ENCODE results near the gene PCDHGA7.
"Not testable (repeated sequence)": the region's sequence is repeated elsewhere in the genome, so short reads cannot be mapped to it uniquely, and the experiment has no call there.

Gene PCDHGA7

DNA sequence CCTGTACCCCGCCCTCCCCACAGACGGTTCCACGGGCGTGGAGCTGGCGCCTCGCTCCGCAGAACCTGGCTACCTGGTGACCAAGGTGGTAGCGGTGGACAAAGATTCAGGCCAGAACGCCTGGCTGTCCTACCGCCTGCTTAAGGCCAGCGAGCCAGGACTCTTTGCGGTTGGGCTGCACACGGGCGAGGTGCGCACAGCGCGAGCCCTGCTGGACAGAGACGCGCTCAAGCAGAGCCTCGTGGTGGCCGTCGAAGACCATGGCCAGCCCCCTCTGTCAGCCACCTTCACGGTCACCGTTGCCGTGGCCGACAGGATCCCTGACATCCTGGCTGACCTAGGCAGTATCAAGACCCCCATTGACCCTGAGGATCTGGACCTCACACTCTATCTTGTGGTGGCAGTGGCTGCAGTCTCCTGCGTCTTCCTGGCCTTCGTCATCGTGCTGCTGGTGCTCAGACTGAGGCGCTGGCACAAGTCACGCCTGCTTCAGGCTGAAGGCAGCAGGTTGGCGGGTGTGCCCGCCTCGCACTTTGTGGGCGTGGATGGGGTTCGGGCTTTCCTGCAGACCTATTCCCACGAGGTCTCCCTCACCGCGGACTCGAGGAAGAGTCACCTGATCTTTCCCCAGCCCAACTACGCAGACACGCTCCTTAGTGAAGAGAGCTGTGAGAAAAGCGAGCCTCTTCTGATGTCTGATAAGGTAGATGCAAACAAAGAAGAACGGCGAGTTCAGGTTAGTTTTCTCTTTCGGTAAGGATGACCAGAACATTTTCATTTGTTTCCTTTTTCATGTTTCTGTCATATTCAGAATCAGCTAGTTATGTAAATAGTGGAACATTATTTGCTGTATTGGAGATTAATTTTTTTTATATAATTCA, 16.3 kb upstream of the PCDHGA7 start:
- no peak for DNase-seq

DNA sequence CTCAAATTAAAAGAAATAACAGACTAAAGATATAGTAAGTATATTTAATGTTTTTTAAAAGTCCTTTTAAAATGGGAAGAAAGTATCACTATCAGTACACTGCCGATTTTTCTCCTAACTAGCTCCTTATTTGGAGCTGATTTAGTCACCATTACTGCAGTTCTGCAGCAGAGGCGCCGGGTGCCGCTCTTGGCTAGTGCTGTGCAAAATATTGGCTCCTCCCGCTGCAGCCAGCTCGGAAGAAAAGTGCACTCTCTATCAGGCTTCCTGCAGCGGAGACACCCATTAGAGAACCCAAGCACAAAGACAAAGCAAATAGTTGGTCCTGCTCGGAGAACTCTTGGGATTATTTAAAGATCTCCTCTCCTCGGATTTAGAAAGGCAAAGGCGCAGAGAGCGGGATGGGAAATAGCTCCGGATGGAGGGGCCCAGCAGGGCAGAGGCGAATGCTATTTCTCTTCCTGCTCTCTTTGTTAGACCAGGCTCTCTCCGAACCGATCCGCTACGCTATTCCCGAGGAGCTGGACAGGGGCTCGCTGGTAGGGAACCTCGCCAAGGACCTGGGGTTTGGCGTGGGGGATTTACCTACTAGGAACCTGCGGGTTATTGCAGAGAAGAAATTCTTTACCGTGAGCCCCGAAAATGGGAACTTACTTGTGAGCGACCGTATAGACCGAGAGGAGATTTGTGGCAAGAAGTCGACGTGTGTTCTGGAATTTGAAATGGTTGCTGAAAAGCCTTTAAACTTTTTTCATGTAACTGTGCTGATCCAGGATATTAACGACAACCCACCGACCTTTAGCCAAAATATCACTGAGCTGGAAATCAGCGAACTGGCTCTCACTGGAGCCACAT, 12.3 kb upstream of the PCDHGA7 start, which contains the start of gene PCDHGB3:
PCDHGB3 (plus strand) TSS at position 249 of the 855 bp plus-strand sequence; CDS start at position 402, 153 bp downstream.
- peak; percentile 69 for DNase-seq

- no peak for DNase-seq
These were observed 10.7 kb upstream of the PCDHGA7 start for GRCh38 chr5:141371572-141372475.

GRCh38 chr5:141373673-141374317, 8.7 kb upstream of the PCDHGA7 start, which contains the start of gene PCDHGA6:
TSS of gene PCDHGA6 (plus strand) at chr5:141373891. CDS start at chr5:141374084, 193 bp downstream.
- DNase-seq: peak; percentile 46

- no peak for DNase-seq
These were observed 7.9 kb upstream of the PCDHGA7 start for GRCh38 chr5:141374627-141375026.

- DNase-seq: not testable (repeated sequence)
These were observed 6.9 kb upstream of the PCDHGA7 start for GRCh38 chr5:141375444-141376155.

DNA sequence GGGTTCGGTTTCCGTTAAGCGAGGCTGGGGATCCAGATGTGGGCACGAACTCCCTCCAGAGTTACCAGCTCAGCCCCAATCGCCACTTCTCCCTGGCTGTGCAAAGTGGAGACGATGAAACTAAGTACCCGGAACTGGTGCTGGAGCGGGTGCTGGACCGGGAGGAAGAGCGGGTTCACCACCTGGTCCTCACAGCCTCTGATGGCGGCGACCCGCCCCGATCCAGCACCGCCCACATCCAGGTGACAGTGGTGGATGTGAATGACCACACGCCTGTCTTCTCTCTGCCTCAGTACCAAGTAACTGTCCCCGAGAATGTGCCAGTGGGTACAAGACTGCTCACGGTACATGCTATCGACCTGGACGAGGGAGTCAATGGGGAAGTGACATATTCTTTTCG, 803 bp downstream of the PCDHGA7 start:
- no peak for DNase-seq

- DNase-seq: no peak
These were observed 2.1 kb downstream of the PCDHGA7 start for GRCh38 chr5:141384471-141385267.

DNA sequence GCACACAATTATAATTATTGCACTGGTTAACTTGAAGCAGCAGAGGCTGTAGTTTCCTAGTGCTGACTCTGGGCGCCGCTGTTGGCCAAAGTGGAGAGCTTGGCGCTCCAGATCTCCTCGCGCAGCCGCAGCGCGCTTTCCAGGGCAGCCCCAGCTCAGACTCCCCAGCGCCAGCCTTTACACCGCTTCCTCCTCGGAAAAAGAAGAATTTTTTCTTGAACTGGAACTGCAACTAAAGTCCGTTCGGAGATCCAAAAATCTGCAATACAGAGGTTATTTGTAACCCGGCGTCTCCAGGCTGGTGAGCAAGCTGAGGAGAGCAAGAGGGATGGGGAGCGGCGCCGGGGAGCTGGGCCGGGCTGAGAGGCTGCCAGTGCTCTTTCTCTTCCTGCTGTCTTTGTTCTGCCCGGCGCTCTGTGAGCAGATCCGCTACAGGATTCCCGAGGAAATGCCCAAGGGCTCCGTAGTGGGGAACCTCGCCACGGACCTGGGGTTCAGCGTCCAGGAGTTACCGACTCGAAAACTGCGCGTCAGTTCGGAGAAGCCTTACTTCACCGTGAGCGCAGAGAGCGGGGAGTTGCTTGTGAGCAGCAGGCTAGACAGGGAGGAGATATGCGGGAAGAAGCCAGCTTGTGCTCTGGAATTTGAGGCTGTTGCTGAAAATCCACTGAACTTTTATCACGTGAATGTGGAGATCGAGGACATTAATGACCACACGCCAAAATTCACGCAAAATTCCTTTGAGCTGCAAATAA, 5.2 kb downstream of the PCDHGA7 start, which contains the start of gene PCDHGB4:
PCDHGB4 (plus strand) TSS at position 142 of the 755 bp plus-strand sequence; CDS start at position 329, 187 bp downstream.
- DNase-seq: peak; percentile 68

GRCh38 chr5:141388661-141389060, 6.1 kb downstream of the PCDHGA7 start:
- no peak for DNase-seq

DNA sequence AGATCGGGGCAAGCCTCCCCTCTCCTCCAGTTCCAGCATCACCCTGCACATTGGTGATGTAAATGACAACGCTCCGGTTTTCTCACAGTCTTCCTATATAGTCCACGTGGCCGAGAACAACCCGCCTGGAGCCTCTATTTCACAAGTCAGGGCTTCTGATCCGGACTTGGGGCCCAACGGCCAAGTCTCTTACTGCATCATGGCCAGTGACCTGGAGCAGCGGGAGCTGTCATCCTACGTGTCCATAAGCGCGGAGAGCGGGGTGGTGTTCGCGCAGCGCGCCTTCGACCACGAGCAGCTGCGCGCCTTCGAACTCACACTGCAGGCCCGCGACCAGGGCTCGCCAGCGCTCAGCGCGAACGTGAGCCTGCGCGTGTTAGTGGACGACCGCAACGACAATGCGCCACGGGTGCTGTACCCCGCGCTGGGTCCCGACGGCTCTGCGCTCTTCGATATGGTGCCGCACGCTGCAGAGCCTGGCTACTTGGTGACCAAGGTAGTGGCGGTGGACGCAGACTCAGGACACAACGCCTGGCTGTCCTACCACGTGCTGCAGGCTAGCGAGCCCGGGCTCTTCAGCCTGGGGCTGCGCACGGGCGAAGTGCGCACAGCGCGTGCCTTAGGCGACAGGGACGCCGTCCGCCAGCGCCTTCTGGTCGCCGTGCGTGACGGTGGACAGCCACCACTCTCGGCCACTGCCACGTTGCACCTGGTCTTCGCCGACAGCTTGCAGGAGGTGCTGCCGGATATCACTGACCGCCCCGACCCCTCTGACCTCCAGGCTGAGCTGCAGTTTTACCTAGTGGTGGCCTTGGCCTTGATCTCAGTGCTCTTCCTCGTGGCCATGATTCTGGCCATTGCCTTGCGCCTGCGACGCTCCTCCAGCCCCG, 6.9 kb downstream of the PCDHGA7 start:
- DNase-seq: no peak

GRCh38 chr5:141392429-141393198, 10.1 kb downstream of the PCDHGA7 start, which contains the start of gene PCDHGA8:
TSS of gene PCDHGA8 (plus strand) at chr5:141392633. CDS start at chr5:141392814, 181 bp downstream.
- peak; percentile 57 for DNase-seq

DNA sequence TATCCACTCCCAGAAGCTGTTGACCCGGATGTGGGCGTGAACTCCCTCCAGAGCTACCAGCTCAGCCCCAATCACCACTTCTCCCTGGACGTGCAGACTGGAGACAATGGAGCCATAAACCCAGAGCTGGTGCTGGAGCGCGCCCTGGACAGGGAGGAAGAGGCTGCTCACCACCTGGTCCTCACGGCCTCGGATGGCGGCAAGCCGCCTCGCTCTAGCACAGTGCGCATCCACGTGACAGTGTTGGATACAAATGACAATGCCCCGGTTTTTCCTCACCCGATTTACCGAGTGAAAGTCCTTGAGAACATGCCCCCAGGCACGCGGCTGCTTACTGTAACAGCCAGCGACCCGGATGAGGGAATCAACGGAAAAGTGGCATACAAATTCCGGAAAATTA, 10.7 kb downstream of the PCDHGA7 start:
- DNase-seq: no peak

GRCh38 chr5:141394401-141395187, 12.1 kb downstream of the PCDHGA7 start:
- DNase-seq: not testable (repeated sequence)

DNA sequence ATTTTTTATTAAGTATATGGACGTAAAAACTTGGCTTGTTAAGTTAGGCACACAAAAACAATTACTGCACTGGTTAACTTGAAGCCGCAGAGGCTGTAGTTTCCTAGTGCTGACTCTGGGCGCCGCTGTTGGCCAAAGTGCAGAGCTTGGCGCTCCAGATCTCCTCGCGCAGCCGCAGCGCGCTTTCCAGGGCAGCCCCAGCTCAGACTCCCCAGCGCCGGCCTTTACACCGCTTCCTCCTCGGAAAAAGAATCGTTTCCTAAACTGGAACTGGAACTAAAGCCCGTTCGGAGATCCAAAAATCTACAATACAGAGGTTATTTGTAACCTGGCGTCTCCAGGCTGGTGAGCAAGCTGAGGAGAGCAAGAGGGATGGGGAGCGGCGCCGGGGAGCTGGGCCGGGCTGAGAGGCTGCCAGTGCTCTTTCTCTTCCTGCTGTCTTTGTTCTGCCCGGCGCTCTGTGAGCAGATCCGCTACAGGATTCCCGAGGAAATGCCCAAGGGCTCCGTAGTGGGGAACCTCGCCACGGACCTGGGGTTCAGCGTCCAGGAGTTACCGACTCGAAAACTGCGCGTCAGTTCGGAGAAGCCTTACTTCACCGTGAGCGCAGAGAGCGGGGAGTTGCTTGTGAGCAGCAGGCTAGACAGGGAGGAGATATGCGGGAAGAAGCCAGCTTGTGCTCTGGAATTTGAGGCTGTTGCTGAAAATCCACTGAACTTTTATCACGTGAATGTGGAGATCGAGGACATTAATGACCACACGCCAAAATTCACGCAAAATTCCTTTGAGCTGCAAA, 15.4 kb downstream of the PCDHGA7 start, which contains the start of gene PCDHGB5:
PCDHGB5 (plus strand) TSS at position 192 of the 796 bp plus-strand sequence; CDS start at position 373, 181 bp downstream.
- DNase-seq: peak; percentile 70

Data from fibroblast of skin of right biceps (primary cell).